HG03565 (cell line): ENCODE measurements around the gene CDH5.
"Not testable (repeated sequence)": the region's sequence is repeated elsewhere in the genome, so short reads cannot be mapped to it uniquely, and the experiment has no call there.

Experiments used
- ATAC-seq: cut with Tn5 transposase; IDR thresholded peaks from one replicate; pipeline ENCODE4 v1.9.1; 2021; ENCODE audit warnings: mild to moderate bottlenecking, moderate library complexity; ENCODE audit not compliant: unreplicated experiment

The CDH5 gene, protein sequence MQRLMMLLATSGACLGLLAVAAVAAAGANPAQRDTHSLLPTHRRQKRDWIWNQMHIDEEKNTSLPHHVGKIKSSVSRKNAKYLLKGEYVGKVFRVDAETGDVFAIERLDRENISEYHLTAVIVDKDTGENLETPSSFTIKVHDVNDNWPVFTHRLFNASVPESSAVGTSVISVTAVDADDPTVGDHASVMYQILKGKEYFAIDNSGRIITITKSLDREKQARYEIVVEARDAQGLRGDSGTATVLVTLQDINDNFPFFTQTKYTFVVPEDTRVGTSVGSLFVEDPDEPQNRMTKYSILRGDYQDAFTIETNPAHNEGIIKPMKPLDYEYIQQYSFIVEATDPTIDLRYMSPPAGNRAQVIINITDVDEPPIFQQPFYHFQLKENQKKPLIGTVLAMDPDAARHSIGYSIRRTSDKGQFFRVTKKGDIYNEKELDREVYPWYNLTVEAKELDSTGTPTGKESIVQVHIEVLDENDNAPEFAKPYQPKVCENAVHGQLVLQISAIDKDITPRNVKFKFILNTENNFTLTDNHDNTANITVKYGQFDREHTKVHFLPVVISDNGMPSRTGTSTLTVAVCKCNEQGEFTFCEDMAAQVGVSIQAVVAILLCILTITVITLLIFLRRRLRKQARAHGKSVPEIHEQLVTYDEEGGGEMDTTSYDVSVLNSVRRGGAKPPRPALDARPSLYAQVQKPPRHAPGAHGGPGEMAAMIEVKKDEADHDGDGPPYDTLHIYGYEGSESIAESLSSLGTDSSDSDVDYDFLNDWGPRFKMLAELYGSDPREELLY

DNA sequence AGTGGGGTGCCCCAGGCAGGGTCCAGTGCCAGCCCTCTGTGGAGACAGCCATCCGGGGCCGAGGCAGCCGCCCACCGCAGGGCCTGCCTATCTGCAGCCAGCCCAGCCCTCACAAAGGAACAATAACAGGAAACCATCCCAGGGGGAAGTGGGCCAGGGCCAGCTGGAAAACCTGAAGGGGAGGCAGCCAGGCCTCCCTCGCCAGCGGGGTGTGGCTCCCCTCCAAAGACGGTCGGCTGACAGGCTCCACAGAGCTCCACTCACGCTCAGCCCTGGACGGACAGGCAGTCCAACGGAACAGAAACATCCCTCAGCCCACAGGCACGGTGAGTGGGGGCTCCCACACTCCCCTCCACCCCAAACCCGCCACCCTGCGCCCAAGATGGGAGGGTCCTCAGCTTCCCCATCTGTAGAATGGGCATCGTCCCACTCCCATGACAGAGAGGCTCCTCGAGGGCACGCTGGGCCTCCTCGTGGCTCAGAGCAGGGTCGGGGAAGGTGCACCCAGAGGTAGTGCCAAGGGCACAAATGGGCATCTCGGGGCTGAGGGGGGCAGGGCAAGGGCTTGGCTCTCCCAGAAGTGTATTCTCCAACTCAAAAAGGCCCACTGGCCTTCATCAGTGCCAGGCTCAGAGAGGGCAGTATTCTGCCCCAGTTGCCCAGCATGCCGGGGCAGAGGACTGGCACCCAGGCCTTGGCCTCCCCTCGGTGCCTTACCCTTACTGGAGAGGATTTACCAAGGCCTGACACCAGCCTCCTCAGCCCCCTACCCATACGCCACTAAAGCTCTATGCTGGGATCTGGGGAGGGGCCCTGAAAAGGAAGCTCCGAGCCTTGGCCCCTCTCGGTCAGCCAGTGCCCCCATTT, at the start of gene CDH5:
CDH5 (plus strand) TSS at position 259 of the 867 bp plus-strand sequence. CDS start 12,647 bp downstream, outside the sequence.
- no peak for ATAC-seq

GRCh38 chr16:66318505-66318904, 48.0 kb upstream of the CDH5 start:
- ATAC-seq, result no peak

GRCh38 chr16:66320774-66321173, 45.7 kb upstream of the CDH5 start:
- no peak for ATAC-seq

- ATAC-seq, result no peak
These were observed 44.3 kb upstream of the CDH5 start for GRCh38 chr16:66322174-66322573.

- no peak for ATAC-seq
These were observed 41.5 kb upstream of the CDH5 start for GRCh38 chr16:66324815-66325515.

DNA sequence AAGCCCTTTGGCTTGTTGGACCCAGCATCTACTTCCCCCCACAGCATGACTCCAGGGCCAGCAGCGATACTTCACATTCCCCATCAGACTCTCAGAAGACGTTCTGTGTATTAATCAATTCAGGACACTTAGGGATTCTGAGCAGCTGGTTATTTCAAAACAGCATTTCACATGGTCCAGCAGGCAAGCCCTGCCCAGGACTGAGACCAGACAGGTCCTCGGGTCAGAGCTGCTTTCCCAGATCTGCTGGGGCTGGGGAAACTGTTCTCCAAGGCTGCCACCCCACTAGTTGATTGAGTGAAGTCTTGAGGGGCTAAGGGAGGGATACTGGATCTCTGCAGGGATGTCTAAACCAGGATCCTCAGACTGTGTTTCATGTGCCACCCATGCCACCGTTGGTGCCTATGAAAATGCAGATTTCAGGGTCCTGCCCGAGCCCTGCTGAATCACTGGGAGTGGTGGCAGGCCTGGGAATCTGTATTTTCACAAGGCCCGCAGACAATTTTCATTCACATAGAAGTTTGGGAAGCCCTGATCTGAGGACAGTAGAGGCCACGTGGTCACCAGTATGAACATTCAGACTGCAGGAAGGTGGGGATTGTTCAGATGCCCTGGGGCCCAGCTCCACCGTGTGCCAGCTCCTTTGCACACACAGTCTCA, 40.6 kb upstream of the CDH5 start:
- ATAC-seq, result no peak

- no peak for ATAC-seq
These were observed 39.4 kb upstream of the CDH5 start for GRCh38 chr16:66326991-66327513.

DNA sequence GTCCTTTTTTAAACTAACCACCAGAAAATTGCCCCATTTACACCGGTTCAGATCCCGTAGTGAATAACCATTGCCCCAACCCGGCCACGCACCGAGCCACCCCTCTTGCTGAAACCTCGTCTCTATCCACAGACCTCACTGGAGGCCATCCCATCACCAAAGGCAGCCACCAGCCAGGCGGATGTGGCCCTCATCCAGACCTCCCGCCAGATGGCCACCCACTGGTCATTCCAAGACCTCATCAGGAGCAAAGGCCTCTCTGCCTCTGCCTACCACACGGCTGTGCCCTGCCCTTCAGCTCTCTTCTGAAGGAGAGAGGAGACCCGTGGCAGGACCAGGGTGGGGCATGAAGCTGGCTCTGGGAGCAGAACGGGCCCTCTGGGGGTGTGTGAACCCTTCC, 38.2 kb upstream of the CDH5 start:
- no peak for ATAC-seq

GRCh38 chr16:66331464-66331863, 35.0 kb upstream of the CDH5 start:
- not testable (repeated sequence) for ATAC-seq

GRCh38 chr16:66332634-66333610, 33.6 kb upstream of the CDH5 start:
- ATAC-seq, result no peak

DNA sequence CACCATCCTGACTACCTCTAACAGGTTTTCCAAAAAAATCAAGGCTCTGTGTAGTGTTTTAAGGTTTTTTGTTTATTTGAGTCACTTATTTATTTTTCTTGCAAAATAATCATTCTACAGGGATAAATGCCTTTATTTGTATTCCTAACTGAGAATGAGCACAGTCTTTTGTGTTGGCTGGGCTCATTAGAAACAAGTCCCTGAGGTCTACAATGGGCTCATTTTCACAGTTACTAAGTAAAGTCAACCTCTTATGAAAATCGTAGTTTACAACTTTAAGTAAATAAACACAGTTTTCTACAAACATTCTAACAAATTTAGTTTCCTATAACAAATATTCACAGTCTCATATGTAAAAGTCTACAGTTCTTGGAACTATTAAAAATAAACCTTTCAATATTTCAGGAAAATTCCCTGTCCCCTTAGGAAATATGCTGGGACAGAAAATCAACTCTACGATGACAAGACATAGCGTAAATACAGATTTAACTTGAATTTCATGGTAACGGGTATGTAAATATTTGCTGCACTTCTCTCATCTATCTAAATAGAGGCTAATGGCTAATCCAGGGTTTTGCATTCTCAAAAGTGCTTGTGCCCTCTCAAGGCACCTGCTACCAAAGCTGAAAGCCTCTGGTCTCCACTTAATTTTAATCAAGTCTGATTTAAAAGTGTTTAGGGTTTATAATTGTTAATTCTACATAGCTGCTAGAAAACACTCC, 31.5 kb upstream of the CDH5 start:
- ATAC-seq, result no peak

- no peak for ATAC-seq
These were observed 30.7 kb upstream of the CDH5 start for GRCh38 chr16:66335704-66336329.

DNA sequence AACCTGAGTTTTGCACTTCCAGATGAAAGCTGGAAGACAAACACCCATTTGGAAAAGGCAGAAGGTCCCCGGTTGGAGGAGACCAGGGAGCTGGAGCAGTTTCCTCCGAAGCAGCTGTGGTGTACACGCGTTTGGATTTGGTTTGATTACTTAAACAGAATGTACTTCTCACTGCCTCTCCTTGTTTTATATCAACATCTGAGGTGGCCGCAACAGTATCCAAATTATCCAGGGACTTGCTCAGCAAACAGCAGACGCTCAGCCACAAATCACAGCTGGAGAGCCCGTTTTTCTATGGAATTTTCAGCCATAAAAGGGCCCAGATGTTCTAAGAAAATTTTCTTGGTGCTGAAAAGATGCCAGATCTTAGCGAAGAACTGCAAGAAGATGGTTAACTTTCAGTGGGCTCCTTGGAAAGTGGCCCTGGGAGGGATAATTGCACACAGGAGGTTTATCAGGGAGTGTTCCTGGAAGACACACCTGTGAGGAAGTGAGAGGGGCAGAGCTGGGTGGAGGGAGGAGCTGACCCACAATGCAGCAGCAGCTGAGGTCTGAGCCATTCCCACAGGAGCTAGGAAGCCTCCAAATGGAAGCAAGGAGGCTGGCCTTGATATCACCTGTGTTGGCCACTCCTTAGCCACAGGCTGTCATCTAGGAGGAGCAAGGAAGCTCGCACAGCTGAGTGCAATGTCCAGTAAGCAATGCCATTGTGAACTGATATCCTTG, 28.9 kb upstream of the CDH5 start:
- no peak for ATAC-seq

DNA sequence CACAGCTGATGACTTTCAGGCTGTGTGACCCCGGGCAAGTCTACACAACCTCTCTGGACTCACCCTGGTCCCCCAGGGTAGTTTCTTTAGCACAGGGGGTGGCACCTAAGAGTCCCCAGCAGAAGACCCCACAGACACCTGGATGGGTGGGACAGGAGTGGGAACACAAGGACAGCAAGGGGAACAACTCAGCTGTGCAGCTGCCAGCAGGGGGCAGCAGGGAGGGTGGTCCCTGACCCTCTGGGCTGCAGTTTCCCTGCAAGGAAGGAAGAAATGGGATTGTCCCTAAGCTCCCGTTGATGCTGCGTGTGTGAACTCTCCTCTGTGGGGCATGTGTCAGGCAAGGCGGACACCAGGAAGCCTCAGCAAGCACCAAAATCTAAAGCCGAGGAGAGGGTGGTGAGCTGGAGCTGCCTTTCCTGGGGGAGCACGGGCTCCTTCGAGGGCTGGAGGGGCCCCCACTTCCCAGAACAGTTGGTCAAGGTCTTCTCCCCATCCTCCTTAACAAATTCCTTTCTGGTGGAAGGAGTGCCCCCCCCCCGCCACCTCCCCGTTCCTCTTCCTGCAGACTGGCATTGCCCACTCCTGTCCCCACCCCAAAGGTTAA, 24.1 kb upstream of the CDH5 start:
- ATAC-seq, result no peak

DNA sequence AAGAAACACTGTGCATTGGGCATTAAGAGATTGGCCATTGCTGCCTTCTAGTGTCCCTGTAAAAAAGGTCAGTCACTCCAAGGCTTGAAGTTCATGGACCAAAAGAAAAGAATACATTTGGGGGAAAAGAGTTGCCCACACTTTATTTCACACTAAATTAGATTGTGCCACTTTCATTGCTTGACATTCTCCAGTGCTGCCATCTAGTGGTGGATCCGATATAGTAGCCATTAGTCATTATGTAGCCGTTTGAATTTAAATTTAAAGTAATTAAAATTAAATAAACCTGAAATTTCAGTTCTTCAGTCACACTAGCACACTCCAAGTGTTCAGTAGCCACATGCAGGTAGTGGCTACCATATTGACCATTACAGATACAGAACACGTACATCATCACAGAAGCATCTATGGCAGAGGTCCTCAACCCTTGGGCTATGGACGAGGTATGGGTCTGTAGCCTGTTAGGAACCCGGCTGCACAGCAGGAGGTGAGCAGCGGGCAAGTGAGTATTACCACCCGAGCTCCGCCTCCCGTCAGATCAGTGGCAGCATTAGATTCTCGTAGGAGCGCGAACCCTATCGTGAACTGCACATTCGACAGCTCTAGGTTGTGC, 21.9 kb upstream of the CDH5 start:
- ATAC-seq, result no peak

- ATAC-seq, result no peak
These were observed 20.3 kb upstream of the CDH5 start for GRCh38 chr16:66346221-66346620.
